K562 (cell line): ENCODE data around the gene SPTLC1. TPM values are rescaled to one million over a fixed set of nuclear protein-coding genes. Genes with fewer than 3 reads are reported as not detected.

Experiments
- ARID3A ChIP-seq: IDR thresholded peaks from 2 replicates; pipeline ENCODE4 v1.6.1; 2012; ENCODE audit warnings: low read depth, low read length, improper control_type of control experiment, borderline replicate concordance
- CBFA2T2 ChIP-seq: fragments of 450-650 bp; conservative IDR thresholded peaks from 2 replicates; pipeline ENCODE4 v1.6.1; 2017; ENCODE audit warnings: mild to moderate bottlenecking
- COPS2 ChIP-seq: fragments of 450-650 bp; conservative IDR thresholded peaks from 2 replicates; pipeline ENCODE4 v1.6.1; 2016; ENCODE audit warnings: mild to moderate bottlenecking, moderate library complexity
- E4F1 ChIP-seq: fragments of 250-450 bp; sonication (Bioruptor Pico); IDR thresholded peaks from 2 replicates; pipeline ENCODE4 v1.5.0; 2021; ENCODE audit warnings: mild to moderate bottlenecking, borderline replicate concordance
- EP300 ChIP-seq: IDR thresholded peaks from 2 replicates; pipeline ENCODE4 v1.6.1; 2012; ENCODE audit warnings: low read length, improper control_type of control experiment
- GTF2F1 ChIP-seq: IDR thresholded peaks from 2 replicates; pipeline ENCODE4 v1.6.1; 2011; ENCODE audit warnings: low read depth, low read length, improper control_type of control experiment
- HDAC2 ChIP-seq: fragments of 450-650 bp; IDR thresholded peaks from 2 replicates; pipeline ENCODE4 v1.6.1; 2016; ENCODE audit warnings: mild to moderate bottlenecking
- HEY1 ChIP-seq: fragments of 250-450 bp; sonication (Bioruptor Pico); IDR thresholded peaks from 2 replicates; pipeline ENCODE4 v1.5.0; 2020; ENCODE audit warnings: mild to moderate bottlenecking, moderate library complexity, borderline replicate concordance
- HMGN3 ChIP-seq: IDR thresholded peaks from 2 replicates; pipeline ENCODE4 v1.6.1; 2011; ENCODE audit warnings: borderline replicate concordance, low read depth, mild to moderate bottlenecking, mixed read lengths, low read length; ENCODE audit not compliant: insufficient read length; ENCODE audit errors: extremely low read depth
- LEF1 ChIP-seq: fragments of 450-650 bp; IDR thresholded peaks from 2 replicates; pipeline ENCODE4 v1.6.1; 2016; ENCODE audit warnings: mild to moderate bottlenecking
- MEIS2 ChIP-seq: fragments of 450-650 bp; IDR thresholded peaks from 2 replicates; pipeline ENCODE4 v1.6.1; 2014; ENCODE audit warnings: mild to moderate bottlenecking; ENCODE audit not compliant: partially characterized antibody
- MNT ChIP-seq, 2 experiments: fragments of 450-650 bp; conservative IDR thresholded peaks; 2 replicates each; pipeline ENCODE4 v1.6.1; 2017; ENCODE audit warnings: mild to moderate bottlenecking in 2 of 2, moderate library complexity in 2 of 2
- MYBL2 ChIP-seq, 2 experiments: fragments of 450-650 bp in 1 of 2; sonication (generic) in 1 of 2; formaldehyde crosslinking in 1 of 2; IDR thresholded peaks; 2 replicates each; pipeline versions ENCODE4 v1.6.1 to v1.8.1; 2017 to 2022; ENCODE audit warnings: borderline replicate concordance in 1 of 2, inconsistent platforms in 1 of 2, low read depth in 1 of 2, mild to moderate bottlenecking in 1 of 2, missing genetic modification reagents in 1 of 2, moderate library complexity in 1 of 2
- POLR3A ChIP-seq: IDR thresholded peaks from 2 replicates; pipeline ENCODE4 v1.6.1; 2011; ENCODE audit warnings: borderline replicate concordance, mild to moderate bottlenecking, moderate library complexity; ENCODE audit not compliant: insufficient read length, insufficient read depth; ENCODE audit errors: extremely low read depth
- SUPT5H ChIP-seq: fragments of 450-650 bp; IDR thresholded peaks from 2 replicates; pipeline ENCODE4 v1.6.1; 2016
- TOE1 ChIP-seq, 2 experiments: fragments of 450-650 bp in 1 of 2; sonication (generic) in 1 of 2; formaldehyde crosslinking in 1 of 2; IDR thresholded peaks; 2 replicates each; pipeline versions ENCODE4 v1.7.1 to v1.8.0; 2016 to 2022; ENCODE audit warnings: borderline replicate concordance in 2 of 2, mild to moderate bottlenecking in 2 of 2, antibody characterized with exemption in 1 of 2, inconsistent platforms in 1 of 2, low read depth in 1 of 2, missing genetic modification reagents in 1 of 2, moderate library complexity in 1 of 2
- ZNF668 ChIP-seq: fragments of 250-450 bp; sonication (Bioruptor Pico); IDR thresholded peaks from 2 replicates; pipeline ENCODE4 v1.8.0; 2022; ENCODE audit warnings: mild to moderate bottlenecking, inconsistent platforms
- ZNF785 ChIP-seq: fragments of 250-450 bp; sonication (Bioruptor Pico); IDR thresholded peaks from 2 replicates; pipeline ENCODE4 v1.4.0; 2020; ENCODE audit warnings: mild to moderate bottlenecking
- polyA plus RNA-seq, 8 experiments: library from polyadenylated mRNA; depleted of rRNA in 4 of 8; stranded (reverse) in 5 of 8; unstranded in 3 of 8; fragments of >200 nt; fragmentation: Nextera tagmentation in 2 of 8; fragmentation: Illumina TruSeq in 1 of 8; extraction: Ambion mirVana in 2 of 8; extraction: Trizol in 1 of 8; gene quantifications; 2 replicates each; pipeline versions ENCODE4 v1.2.1 to v1.2.3, GENCODE V29; 2011 to 2014; ENCODE audit warnings: inconsistent platforms in 1 of 8, missing spikeins in 1 of 8
- total RNA-seq, 7 experiments: library from RNA; depleted of rRNA in 6 of 7; stranded (reverse); fragments of >200 nt in 6 of 7; fragmentation: Illumina TruSeq in 2 of 7; extraction: Trizol in 2 of 7; gene quantifications; 2 replicates each; pipeline versions ENCODE4 v1.2.1 to v1.2.3, GENCODE V29; 2011 to 2021; ENCODE audit warnings: low replicate concordance in 1 of 7

The SPTLC1 gene
- total and polyA plus RNA-seq, 9 of the 15 experiments (the other 6 are each of a cell fraction or from before 2014, with no cell fraction given), result 58.8 to 125 (median 84.5) TPM

DNA sequence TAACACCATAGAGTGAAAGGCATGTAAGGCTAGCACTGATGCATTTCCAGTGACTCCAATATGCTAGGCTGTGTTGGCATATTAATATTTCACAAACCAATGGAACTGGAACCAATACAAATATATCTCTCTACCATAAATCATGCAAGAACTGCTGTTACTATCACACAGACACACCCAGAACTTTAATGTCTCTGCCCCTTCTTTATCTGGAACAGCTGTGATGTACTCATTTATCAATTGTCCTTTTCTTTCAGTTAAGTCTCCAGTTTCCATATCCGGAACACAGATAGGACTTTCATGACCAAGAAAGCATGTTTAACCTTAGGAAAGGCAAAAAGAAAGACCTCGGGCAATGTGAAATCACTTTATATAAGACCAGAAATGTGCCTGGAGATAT lies 70.3 kb downstream of the SPTLC1 start (continued):
- TF ChIP-seq MNT (conservative IDR thresholded peaks at IDR 0.05), result peak in 1 of 2 experiments; percentile 41; a peak in 1 of 4 replicates
- no peak for TF ChIP-seq E4F1 (CRISPR knock-in tag)
- TF ChIP-seq LEF1, result peak; percentile 72; the same call in 1 of the 2 replicates
- no peak for TF ChIP-seq MYBL2 (IDR thresholded peaks at IDR 0.05; ENCODE audit: low read depth)
- no peak for TF ChIP-seq MYBL2 (CRISPR knock-in tag; IDR thresholded peaks at IDR 0.05; ENCODE audit: borderline replicate concordance)
- peak; percentile 96; the same call in 1 of the 2 replicates for TF ChIP-seq ARID3A
- TF ChIP-seq HEY1, result no peak
- TF ChIP-seq ZNF668, result no peak
- peak; percentile 31; the same call in 1 of the 2 replicates for TF ChIP-seq HDAC2
- TF ChIP-seq TOE1 (IDR thresholded peaks at IDR 0.05; ENCODE audit: borderline replicate concordance), result no peak
- TF ChIP-seq TOE1 (CRISPR knock-in tag; IDR thresholded peaks at IDR 0.05; ENCODE audit: borderline replicate concordance, low read depth), result no peak
- no peak for TF ChIP-seq COPS2
- no peak for TF ChIP-seq POLR3A
- TF ChIP-seq MEIS2, result peak; percentile 98
- TF ChIP-seq SUPT5H, result no peak
- TF ChIP-seq HMGN3, result peak; percentile 46
- TF ChIP-seq GTF2F1, result no peak
- peak; percentile 90; the same call in 1 of the 2 replicates for TF ChIP-seq EP300
- TF ChIP-seq ZNF785, result no peak
- peak; percentile 89 for TF ChIP-seq CBFA2T2
